SK-N-SH (cell line): Measurements from ENCODE around the gene CHCHD6. TPM values are rescaled to one million over a fixed set of nuclear protein-coding genes. Genes with fewer than 3 reads are reported as not detected.

ENCODE experiments used
- CTCF ChIA-PET: fragments of 300-600, 350-600 bp; formaldehyde crosslinking; extraction: SDS; loops from one replicate; lab custom pipeline; 2021; lab: Yijun Ruan, JAX
- POLR2A ChIA-PET: fragments of 350-600 bp; sonication (Branson Sonifier 250); formaldehyde crosslinking; extraction: SDS; loops from one replicate; lab custom pipeline; 2020; ENCODE audit warnings: antibody characterized with exemption, inconsistent platforms; lab: Yijun Ruan, JAX
- DNase-seq: peaks from one replicate; pipeline ENCODE4 v3.0.0; 2012
- H2AFZ ChIP-seq: fragments of 200-600 bp; sonication (generic); 2 replicates; pipeline ENCODE4 v1.8.1; 2016; ENCODE audit warnings: antibody characterized with exemption, mild to moderate bottlenecking, low read depth
- H3F3A ChIP-seq: fragments of 200-600 bp; sonication (generic); replicated peaks from 2 replicates; pipeline ENCODE3; 2016; ENCODE audit warnings: antibody characterized with exemption, mild to moderate bottlenecking; ENCODE audit not compliant: insufficient read depth
- H3K27ac ChIP-seq, 2 experiments: fragments of 200-500 bp in 1 of 2; fragments of 200-600 bp in 1 of 2; sonication (Bioruptor generic) in 1 of 2; sonication (generic), shearing (Covaris generic) in 1 of 2; 2 replicates each; pipeline versions ENCODE4 v1.5.1 to v1.6.1; 2014 to 2016; ENCODE audit warnings: low read depth in 2 of 2, inconsistent platforms in 1 of 2, low read length in 1 of 2, mild to moderate bottlenecking in 1 of 2, mixed read lengths in 1 of 2
- H3K27me3 ChIP-seq: fragments of 200-600 bp; sonication (generic), shearing (Covaris generic); 2 replicates; pipeline ENCODE4 v1.6.1; 2016; ENCODE audit warnings: mixed run types; ENCODE audit not compliant: insufficient read depth
- H3K36me3 ChIP-seq, 2 experiments: fragments of 200-500 bp in 1 of 2; fragments of 200-600 bp in 1 of 2; sonication (Bioruptor generic) in 1 of 2; sonication (generic) in 1 of 2; replicated peaks in 1 of 2; 2 replicates each; pipeline versions ENCODE3 to v1.5.1; 2014 to 2016; ENCODE audit warnings: low read length in 1 of 2, mild to moderate bottlenecking in 1 of 2; ENCODE audit not compliant: insufficient read depth in 2 of 2, control insufficient read depth in 1 of 2
- H3K4me1 ChIP-seq, 2 experiments: fragments of 200-500 bp in 1 of 2; fragments of 200-600 bp in 1 of 2; sonication (Bioruptor generic) in 1 of 2; sonication (generic), shearing (Covaris generic) in 1 of 2; 2 replicates each; pipeline versions ENCODE4 v1.5.1 to v1.6.1; 2014 to 2016; ENCODE audit warnings: low read depth in 1 of 2, low read length in 1 of 2, mixed run types in 1 of 2; ENCODE audit not compliant: insufficient read depth in 2 of 2, control insufficient read depth in 1 of 2
- H3K4me2 ChIP-seq: fragments of 200-600 bp; sonication (generic), shearing (Covaris generic); 2 replicates; pipeline ENCODE4 v1.6.1; 2017; ENCODE audit warnings: mixed run types
- H3K4me3 ChIP-seq, 2 experiments: fragments of 200-500 bp in 1 of 2; fragments of 200-600 bp in 1 of 2; sonication (Bioruptor generic) in 1 of 2; sonication (generic), shearing (Covaris generic) in 1 of 2; 2 replicates each; pipeline versions ENCODE4 v1.5.1 to v1.8.1; 2014 to 2016; ENCODE audit warnings: low read depth in 2 of 2, inconsistent platforms in 1 of 2, low read length in 1 of 2, mild to moderate bottlenecking in 1 of 2, mixed read lengths in 1 of 2, moderate library complexity in 1 of 2
- H3K79me2 ChIP-seq: fragments of 200-600 bp; sonication (generic); 2 replicates; pipeline ENCODE4 v1.8.1; 2017; ENCODE audit warnings: mild to moderate bottlenecking; ENCODE audit not compliant: insufficient read depth
- H3K9ac ChIP-seq: fragments of 200-600 bp; sonication (generic); 2 replicates; pipeline ENCODE4 v1.6.1; 2017; ENCODE audit warnings: mixed run types
- H3K9me2 ChIP-seq: fragments of 200-600 bp; sonication (generic); 2 replicates; pipeline ENCODE4 v1.6.1; 2017; ENCODE audit warnings: mixed run types
- H3K9me3 ChIP-seq: fragments of 200-600 bp; sonication (generic); 2 replicates; pipeline ENCODE4 v1.6.1; 2017; ENCODE audit warnings: mixed run types, mild to moderate bottlenecking, moderate library complexity
- H4K20me1 ChIP-seq: fragments of 200-600 bp; sonication (generic); 2 replicates; pipeline ENCODE4 v1.6.1; 2017; ENCODE audit warnings: mild to moderate bottlenecking, mixed run types; ENCODE audit not compliant: insufficient read depth
- CHD2 ChIP-seq: fragments of 150-350 bp; IDR thresholded peaks from 2 replicates; pipeline ENCODE4 v1.6.1; 2018; ENCODE audit warnings: low read length; ENCODE audit not compliant: partially characterized antibody
- ELF1 ChIP-seq: IDR thresholded peaks from 2 replicates; pipeline ENCODE4 v1.4.0; 2012
- EZH2phosphoT487 ChIP-seq: fragments of 200-600 bp; sonication (generic); IDR thresholded peaks from 2 replicates; pipeline ENCODE4 v1.6.1; 2017; ENCODE audit warnings: low read depth, mixed run types, mild to moderate bottlenecking, antibody characterized with exemption, moderate library complexity, borderline replicate concordance
- FOXJ3 ChIP-seq: sonication (generic); formaldehyde crosslinking; IDR thresholded peaks from 2 replicates; pipeline ENCODE4 v1.5.1; 2020; ENCODE audit warnings: mild to moderate bottlenecking, missing genetic modification reagents
- FOXM1 ChIP-seq: IDR thresholded peaks from 2 replicates; pipeline ENCODE4 v1.4.0; 2012; ENCODE audit warnings: low read depth, mild to moderate bottlenecking
- GABPA ChIP-seq: IDR thresholded peaks from 2 replicates; pipeline ENCODE4 v1.4.0; 2012; ENCODE audit warnings: low read depth, mild to moderate bottlenecking
- MXI1 ChIP-seq: IDR thresholded peaks from 2 replicates; pipeline ENCODE4 v1.6.1; 2012; ENCODE audit warnings: mild to moderate bottlenecking, low read depth, low read length, improper control_type of control experiment
- RFX5 ChIP-seq: IDR thresholded peaks from 2 replicates; pipeline ENCODE4 v1.6.1; 2012; ENCODE audit warnings: mild to moderate bottlenecking, improper control_type of control experiment, low read length
- SMC3 ChIP-seq: IDR thresholded peaks from 2 replicates; pipeline ENCODE4 v1.6.1; 2012; ENCODE audit warnings: low read depth, low read length, improper control_type of control experiment
- TAF1 ChIP-seq: IDR thresholded peaks from 2 replicates; pipeline ENCODE4 v1.6.1; 2012; ENCODE audit warnings: low read depth, mild to moderate bottlenecking, low read length, moderate library complexity, borderline replicate concordance
- TEAD4 ChIP-seq: IDR thresholded peaks from 2 replicates; pipeline ENCODE4 v1.4.0; 2012; ENCODE audit warnings: mild to moderate bottlenecking, borderline replicate concordance; ENCODE audit not compliant: insufficient read depth
- USF1 ChIP-seq: IDR thresholded peaks from 2 replicates; pipeline ENCODE4 v1.4.0; 2012; ENCODE audit warnings: low read depth, borderline replicate concordance
- YY1 ChIP-seq: IDR thresholded peaks from 2 replicates; pipeline ENCODE4 v1.4.0; 2012; ENCODE audit warnings: low read depth, mild to moderate bottlenecking
- WGBS: methylation state at CpG from one replicate; pipeline ENCODE4 v1.1.6; 2017; ENCODE audit warnings: low lambda C conversion rate; 5-methylcytosine and 5-hydroxymethylcytosine counted together
- polyA plus RNA-seq, 3 experiments: library from polyadenylated mRNA; depleted of rRNA; stranded (reverse); fragments of >200 nt; gene quantifications; 2 replicates each; pipeline ENCODE4 v1.2.3, GENCODE V29; 2012
- TF ChIP-seq, protein P1 (sequence below): IDR thresholded peaks from 2 replicates; pipeline ENCODE4; 2012
- TF ChIP-seq, protein P2 (sequence below): fragments of 200-600 bp; sonication (generic); IDR thresholded peaks from 2 replicates; pipeline ENCODE4 v1.6.1; 2017; ENCODE audit warnings: antibody characterized with exemption, mild to moderate bottlenecking, moderate library complexity
- TF ChIP-seq, protein P3 (sequence below): IDR thresholded peaks from 2 replicates; pipeline ENCODE4 v1.4.0; 2012; ENCODE audit warnings: low read depth, borderline replicate concordance
- TF ChIP-seq, protein P4 (sequence below): IDR thresholded peaks from 2 replicates; pipeline ENCODE4 v1.6.1; 2012; ENCODE audit warnings: mild to moderate bottlenecking, low read depth, low read length, moderate library complexity

CHCHD6 gene
- polyA plus RNA-seq, 1 of the 3 experiments (the other 2 are of a cell fraction): 42.5 TPM

- POLR2A ChIA-PET: no interaction called here
- no peaks in the 10 kb centered on the region for H4K20me1 ChIP-seq
- CTCF ChIA-PET: interaction anchor here (0.9 to 1.0 kb wide), 2 partner anchors 8 to 81 kb away, joined by 3 read pairs; no protein-coding TSS in a partner anchor
- TF ChIP-seq USF1: no peak
- TF ChIP-seq EZH2phosphoT487: no peak
- no peaks in the 10 kb centered on the region for H3K9me3 ChIP-seq
- H2AFZ ChIP-seq: no peak overlapping the region
- WGBS: 100% methylated on average over 1 of the region's 1 CpG
- H3K27me3 ChIP-seq: no peaks in the 10 kb centered on the region
- H3K79me2 ChIP-seq: no peaks in the 10 kb centered on the region
- H3K9ac ChIP-seq: no peak overlapping the region
- H3K4me3 ChIP-seq: no peak overlapping the region
- no peaks in the 10 kb centered on the region for H3K36me3 ChIP-seq
- no peaks in the 10 kb centered on the region for H3F3A ChIP-seq
- H3K27ac ChIP-seq: no peak overlapping the region
- no peak overlapping the region for H3K4me2 ChIP-seq
- H3K4me1 ChIP-seq: peaks cover 0 to 15% of the 10 kb centered on the region in 2 experiments; a peak in 2 of 4 replicates
- no peaks in the 10 kb centered on the region for H3K9me2 ChIP-seq
- DNase-seq: no peak
Observed at GRCh38 chr3:126760541-126760940, 56.5 kb downstream of the CHCHD6 start.

- Histone ChIP-seq H3K4me2 (no peak overlapping the region), H3K9me2 (no peaks in the 10 kb centered on the region), H3K36me3 (peaks cover 0 to 3% of the 10 kb centered on the region in 2 experiments), H3K9ac (no peak overlapping the region), H2AFZ (no peak overlapping the region), H3F3A (no peaks in the 10 kb centered on the region), H3K27me3 (no peaks in the 10 kb centered on the region), H3K9me3 (no peaks in the 10 kb centered on the region), H3K4me1 (peaks cover 0 to 7% of the 10 kb centered on the region in 2 experiments; a peak in 1 of 4 replicates), H3K27ac (no peak overlapping the region), H4K20me1 (no peaks in the 10 kb centered on the region), H3K79me2 (no peaks in the 10 kb centered on the region), H3K4me3 (no peak overlapping the region)
- CTCF ChIA-PET: interaction anchor here (1.0 to 2.1 kb wide), 4 partner anchors 11 to 220 kb away, joined by 3 to 10 read pairs (median 6); partner anchors contain the start of gene PLXNA1
- POLR2A ChIA-PET: no interaction called here
- DNase-seq: no peak
- TF ChIP-seq, protein P1, sequence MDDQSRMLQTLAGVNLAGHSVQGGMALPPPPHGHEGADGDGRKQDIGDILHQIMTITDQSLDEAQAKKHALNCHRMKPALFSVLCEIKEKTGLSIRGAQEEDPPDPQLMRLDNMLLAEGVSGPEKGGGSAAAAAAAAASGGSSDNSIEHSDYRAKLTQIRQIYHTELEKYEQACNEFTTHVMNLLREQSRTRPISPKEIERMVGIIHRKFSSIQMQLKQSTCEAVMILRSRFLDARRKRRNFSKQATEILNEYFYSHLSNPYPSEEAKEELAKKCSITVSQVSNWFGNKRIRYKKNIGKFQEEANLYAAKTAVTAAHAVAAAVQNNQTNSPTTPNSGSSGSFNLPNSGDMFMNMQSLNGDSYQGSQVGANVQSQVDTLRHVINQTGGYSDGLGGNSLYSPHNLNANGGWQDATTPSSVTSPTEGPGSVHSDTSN: no peak
- no peak for TF ChIP-seq SMC3
- TF ChIP-seq, protein P2, sequence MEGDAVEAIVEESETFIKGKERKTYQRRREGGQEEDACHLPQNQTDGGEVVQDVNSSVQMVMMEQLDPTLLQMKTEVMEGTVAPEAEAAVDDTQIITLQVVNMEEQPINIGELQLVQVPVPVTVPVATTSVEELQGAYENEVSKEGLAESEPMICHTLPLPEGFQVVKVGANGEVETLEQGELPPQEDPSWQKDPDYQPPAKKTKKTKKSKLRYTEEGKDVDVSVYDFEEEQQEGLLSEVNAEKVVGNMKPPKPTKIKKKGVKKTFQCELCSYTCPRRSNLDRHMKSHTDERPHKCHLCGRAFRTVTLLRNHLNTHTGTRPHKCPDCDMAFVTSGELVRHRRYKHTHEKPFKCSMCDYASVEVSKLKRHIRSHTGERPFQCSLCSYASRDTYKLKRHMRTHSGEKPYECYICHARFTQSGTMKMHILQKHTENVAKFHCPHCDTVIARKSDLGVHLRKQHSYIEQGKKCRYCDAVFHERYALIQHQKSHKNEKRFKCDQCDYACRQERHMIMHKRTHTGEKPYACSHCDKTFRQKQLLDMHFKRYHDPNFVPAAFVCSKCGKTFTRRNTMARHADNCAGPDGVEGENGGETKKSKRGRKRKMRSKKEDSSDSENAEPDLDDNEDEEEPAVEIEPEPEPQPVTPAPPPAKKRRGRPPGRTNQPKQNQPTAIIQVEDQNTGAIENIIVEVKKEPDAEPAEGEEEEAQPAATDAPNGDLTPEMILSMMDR: no peak
- no peak for TF ChIP-seq GABPA
- no peak for TF ChIP-seq USF1
- TF ChIP-seq TAF1: no peak
- TF ChIP-seq ELF1: no peak
- TF ChIP-seq MXI1: no peak
- no peak for TF ChIP-seq FOXM1
- TF ChIP-seq RFX5: no peak
- TF ChIP-seq, protein P3, sequence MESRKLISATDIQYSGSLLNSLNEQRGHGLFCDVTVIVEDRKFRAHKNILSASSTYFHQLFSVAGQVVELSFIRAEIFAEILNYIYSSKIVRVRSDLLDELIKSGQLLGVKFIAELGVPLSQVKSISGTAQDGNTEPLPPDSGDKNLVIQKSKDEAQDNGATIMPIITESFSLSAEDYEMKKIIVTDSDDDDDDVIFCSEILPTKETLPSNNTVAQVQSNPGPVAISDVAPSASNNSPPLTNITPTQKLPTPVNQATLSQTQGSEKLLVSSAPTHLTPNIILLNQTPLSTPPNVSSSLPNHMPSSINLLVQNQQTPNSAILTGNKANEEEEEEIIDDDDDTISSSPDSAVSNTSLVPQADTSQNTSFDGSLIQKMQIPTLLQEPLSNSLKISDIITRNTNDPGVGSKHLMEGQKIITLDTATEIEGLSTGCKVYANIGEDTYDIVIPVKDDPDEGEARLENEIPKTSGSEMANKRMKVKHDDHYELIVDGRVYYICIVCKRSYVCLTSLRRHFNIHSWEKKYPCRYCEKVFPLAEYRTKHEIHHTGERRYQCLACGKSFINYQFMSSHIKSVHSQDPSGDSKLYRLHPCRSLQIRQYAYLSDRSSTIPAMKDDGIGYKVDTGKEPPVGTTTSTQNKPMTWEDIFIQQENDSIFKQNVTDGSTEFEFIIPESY: no peak
- TF ChIP-seq, protein P4, sequence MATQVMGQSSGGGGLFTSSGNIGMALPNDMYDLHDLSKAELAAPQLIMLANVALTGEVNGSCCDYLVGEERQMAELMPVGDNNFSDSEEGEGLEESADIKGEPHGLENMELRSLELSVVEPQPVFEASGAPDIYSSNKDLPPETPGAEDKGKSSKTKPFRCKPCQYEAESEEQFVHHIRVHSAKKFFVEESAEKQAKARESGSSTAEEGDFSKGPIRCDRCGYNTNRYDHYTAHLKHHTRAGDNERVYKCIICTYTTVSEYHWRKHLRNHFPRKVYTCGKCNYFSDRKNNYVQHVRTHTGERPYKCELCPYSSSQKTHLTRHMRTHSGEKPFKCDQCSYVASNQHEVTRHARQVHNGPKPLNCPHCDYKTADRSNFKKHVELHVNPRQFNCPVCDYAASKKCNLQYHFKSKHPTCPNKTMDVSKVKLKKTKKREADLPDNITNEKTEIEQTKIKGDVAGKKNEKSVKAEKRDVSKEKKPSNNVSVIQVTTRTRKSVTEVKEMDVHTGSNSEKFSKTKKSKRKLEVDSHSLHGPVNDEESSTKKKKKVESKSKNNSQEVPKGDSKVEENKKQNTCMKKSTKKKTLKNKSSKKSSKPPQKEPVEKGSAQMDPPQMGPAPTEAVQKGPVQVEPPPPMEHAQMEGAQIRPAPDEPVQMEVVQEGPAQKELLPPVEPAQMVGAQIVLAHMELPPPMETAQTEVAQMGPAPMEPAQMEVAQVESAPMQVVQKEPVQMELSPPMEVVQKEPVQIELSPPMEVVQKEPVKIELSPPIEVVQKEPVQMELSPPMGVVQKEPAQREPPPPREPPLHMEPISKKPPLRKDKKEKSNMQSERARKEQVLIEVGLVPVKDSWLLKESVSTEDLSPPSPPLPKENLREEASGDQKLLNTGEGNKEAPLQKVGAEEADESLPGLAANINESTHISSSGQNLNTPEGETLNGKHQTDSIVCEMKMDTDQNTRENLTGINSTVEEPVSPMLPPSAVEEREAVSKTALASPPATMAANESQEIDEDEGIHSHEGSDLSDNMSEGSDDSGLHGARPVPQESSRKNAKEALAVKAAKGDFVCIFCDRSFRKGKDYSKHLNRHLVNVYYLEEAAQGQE: no peak
- no peak for TF ChIP-seq YY1
- TF ChIP-seq CHD2: no peak
- no peak for TF ChIP-seq TEAD4
- TF ChIP-seq FOXJ3: no peak
Observed at GRCh38 chr3:126763035-126763434, 59.0 kb downstream of the CHCHD6 start.
